Placental epithelial cell (primary cell): ENCODE results near the gene DNMT3L. TPM values are rescaled to one million over a fixed set of nuclear protein-coding genes. Genes with fewer than 3 reads are reported as not detected.

Source experiments
- small RNA-seq: library from RNA; depleted of rRNA; stranded (forward); fragments of <200 nt; gene quantifications from one replicate; pipeline ENCODE3, GENCODE V24; 2012
- total RNA-seq: library from RNA; depleted of rRNA; stranded (reverse); fragments of >200 nt; gene quantifications from 2 replicates; pipeline ENCODE4 v1.2.3, GENCODE V29; 2012

The DNMT3L gene
- not detected in 2 replicates for total RNA-seq

DNA sequence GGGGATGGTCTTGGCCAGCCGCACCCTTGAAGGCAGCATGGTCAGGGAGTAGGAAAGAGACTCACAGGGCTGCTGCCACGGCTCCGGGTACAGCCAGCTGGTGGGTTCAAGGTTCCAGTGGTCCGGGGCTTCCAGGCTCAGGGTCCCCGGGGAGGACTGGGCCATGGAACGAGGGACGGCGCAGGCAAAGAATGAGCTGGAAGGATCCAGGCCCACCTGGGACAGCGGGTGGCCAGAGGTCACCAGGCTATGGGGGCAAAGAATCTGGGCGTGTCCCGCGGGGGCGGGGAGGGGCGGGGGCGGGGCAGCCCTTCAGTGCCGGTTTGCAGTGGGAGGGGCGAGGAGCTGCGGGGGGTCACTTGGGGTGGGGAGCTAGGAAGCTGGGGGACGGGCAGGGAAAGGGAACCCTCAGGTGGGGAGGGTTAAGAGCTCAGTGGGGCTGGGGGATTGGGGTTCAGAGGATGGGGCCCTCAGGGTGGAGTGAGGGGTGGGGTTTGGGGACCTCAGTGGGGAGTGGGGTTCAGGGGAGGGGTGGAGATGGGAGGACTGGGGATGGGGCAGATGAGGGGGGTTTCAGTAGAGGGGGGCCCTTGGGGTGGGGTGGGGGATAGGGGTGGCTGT, at the start of gene DNMT3L:
Gene DNMT3L (minus strand): TSS at position 223 of the 621 bp plus-strand sequence. CDS start 638 bp downstream, outside the sequence.

DNA sequence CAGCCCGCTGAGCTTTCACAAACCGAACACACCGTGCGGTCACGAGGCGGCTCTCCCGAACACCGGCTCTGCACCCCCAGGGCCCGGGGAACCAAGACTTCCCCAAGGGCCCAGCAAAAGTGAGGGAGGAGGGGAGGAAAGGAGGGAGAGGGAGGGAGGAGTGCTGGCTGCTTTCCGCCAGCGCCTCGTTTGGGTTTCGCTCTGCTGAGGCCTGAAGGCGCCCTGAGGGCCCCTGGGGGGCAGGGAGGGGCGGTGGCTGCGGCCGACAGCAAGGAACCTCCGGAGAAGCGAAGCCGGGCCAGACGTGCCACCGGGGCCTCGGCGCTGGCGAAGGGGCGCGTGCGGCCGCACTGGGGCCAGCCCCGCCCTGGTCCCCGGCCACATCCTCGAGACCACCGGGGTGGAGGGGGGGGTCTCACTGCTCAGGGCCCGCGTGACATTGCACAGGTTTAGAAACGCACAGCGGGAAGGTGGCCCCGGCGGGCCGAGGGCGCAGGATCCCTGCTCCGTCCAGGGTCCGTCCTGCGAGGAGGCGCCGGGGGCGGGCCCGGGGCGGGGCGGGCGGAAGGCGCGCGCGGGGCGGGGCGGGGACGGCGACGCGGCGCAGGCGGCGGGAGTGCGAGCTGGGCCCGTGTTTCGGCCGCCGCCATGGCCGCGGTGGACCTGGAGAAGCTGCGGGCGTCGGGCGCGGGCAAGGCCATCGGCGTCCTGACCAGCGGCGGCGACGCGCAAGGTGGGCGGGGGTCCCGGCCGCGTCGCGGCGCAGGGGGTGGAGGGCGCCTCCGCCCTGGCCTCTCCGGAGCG, 38.0 kb upstream of the DNMT3L start, which contains the start of gene PFKL:
Gene PFKL (plus strand): TSS at position 596 of the 804 bp plus-strand sequence. CDS start 53 bp downstream, at position 649.

DNA sequence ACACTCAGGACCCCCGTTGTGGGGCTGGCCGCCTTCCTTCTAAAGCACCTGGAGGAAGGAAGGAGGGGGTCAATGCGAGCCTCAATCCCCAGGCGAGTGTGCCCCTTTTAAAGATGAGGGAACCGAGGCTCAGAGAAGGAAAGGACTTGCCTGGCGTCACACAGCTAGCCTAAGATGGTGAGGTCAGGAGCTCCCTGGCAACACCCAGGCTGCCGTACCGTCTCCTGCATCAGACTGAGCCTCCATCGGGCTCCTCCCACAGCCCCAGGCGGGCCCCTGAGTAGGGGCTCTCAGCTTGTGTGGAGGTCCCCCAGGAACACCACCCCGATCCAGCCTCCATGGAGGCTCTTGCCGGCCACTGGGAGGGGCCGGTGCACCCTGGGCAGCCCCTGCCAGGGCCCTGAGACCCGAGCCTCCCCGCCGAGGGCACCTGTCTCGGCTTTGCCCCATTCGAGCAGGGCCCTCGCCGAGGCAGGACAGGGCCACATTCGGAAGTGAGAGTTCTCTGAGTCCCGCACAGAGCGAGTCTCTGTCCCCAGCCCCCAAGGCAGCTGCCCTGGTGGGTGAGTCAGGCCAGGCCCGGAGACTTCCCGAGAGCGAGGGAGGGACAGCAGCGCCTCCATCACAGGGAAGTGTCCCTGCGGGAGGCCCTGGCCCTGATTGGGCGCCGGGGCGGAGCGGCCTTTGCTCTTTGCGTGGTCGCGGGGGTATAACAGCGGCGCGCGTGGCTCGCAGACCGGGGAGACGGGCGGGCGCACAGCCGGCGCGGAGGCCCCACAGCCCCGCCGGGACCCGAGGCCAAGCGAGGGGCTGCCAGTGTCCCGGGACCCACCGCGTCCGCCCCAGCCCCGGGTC, 23.7 kb upstream of the DNMT3L start, which contains the start of gene AIRE:
Gene AIRE (plus strand): TSS at position 739 of the 855 bp plus-strand sequence. CDS start 131 bp downstream, outside the sequence.

DNA sequence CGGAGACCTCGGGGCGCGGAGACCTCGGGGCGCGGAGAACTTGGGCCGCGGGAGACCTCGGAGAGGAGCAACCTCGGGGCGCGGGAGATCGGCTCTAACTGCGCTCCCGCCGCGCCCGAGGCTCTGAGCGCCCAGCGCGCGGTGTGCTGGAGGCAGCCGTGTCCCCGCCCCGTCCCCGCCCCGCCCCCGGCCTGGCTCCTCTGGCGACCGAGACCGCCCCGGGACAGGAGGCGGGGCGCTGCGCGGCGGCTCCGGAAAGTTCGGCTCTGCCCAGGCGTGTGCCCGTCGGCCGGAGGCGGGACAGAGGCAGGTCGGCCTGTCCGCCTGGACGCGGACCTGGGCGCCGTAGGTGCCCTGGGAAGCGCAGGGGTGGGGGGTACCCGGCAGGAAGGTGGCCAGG, 20.9 kb downstream of the DNMT3L start, which contains the start of gene ICOSLG:
Gene ICOSLG (minus strand): TSS at position 102 of the 400 bp plus-strand sequence. CDS start 126 bp downstream, outside the sequence.

Small RNAs within 50 kb of the gene (small RNA-seq; reads per million reads assigned to genes)
- not detected for gene AP001059.3

Other genes starting within 250 kb of the DNMT3L start
- 45.5 and 65.2 TPM in 2 replicates for gene TRAPPC10, start 249.6 kb downstream of the DNMT3L start, total RNA-seq
- gene PWP2, start 154.5 kb downstream of the DNMT3L start, total RNA-seq = 5.9 and 27.0 TPM in 2 replicates
- gene GATD3, start 128.2 kb downstream of the DNMT3L start, total RNA-seq = 19.2 and 39.0 TPM in 2 replicates
- 0.43 and 0.79 TPM in 2 replicates for gene ICOSLG, start 21.0 kb downstream of the DNMT3L start, total RNA-seq
- not detected in 2 replicates for gene AIRE, start 24.0 kb upstream of the DNMT3L start, total RNA-seq
- gene PFKL, start 38.2 kb upstream of the DNMT3L start, total RNA-seq = 139 and 152 TPM in 2 replicates
- 22.4 and 26.4 TPM in 2 replicates for gene CFAP410, start 77.5 kb upstream of the DNMT3L start, total RNA-seq
- 0.11 TPM in 1 of 2 replicates, not detected in the other for gene TRPM2, start 91.7 kb upstream of the DNMT3L start, total RNA-seq
- 1.1 and 1.2 TPM in 2 replicates for gene LRRC3, start 193.6 kb upstream of the DNMT3L start, total RNA-seq